OCI-LY7 (cell line): ENCODE results near the gene PPP2R1B.

ENCODE experiments used
- CTCF ChIP-seq: fragments of 200-600 bp; sonication (generic); conservative IDR thresholded peaks from 2 replicates; pipeline ENCODE4 v1.5.1; 2014; ENCODE audit warnings: mild to moderate bottlenecking, antibody characterized with exemption, low read length, moderate library complexity, mixed read lengths
- EZH2phosphoT487 ChIP-seq: fragments of 200-600 bp; sonication (generic); IDR thresholded peaks from 2 replicates; pipeline ENCODE4 v1.6.1; 2018; ENCODE audit warnings: low read depth, borderline replicate concordance, mild to moderate bottlenecking, mixed run types, antibody characterized with exemption, low read length, moderate library complexity, mixed read lengths

- TF ChIP-seq CTCF (no peak), EZH2phosphoT487 (no peak)
These were observed 47.8 kb downstream of the PPP2R1B start for GRCh38 chr11:111718436-111718835.
